Cerebellar nuclear complex (tissue), 1 donor: ENCODE data around the gene C2orf69.
A peak's percentile ranks its signal among the peaks of the same experiment; 100 is the strongest.

Source experiments
- DNase-seq, 2 experiments: peaks; one replicate each; lab custom pipeline; 2025; lab: John Stamatoyannopoulos, UW

C2orf69 gene

GRCh38 chr2:199914372-199914958 is 3.4 kb downstream of the C2orf69 start:
- no peak for DNase-seq

GRCh38 chr2:199916980-199917379 is 5.9 kb downstream of the C2orf69 start:
- no peak for DNase-seq

- no peak for DNase-seq
Observed at GRCh38 chr2:199922856-199923255, 11.8 kb downstream of the C2orf69 start.

- DNase-seq, result no peak
Observed at GRCh38 chr2:199923924-199924323, 12.8 kb downstream of the C2orf69 start.

GRCh38 chr2:199926806-199927205 is 15.7 kb downstream of the C2orf69 start:
- DNase-seq, result no peak

GRCh38 chr2:199928226-199928625 is 17.1 kb downstream of the C2orf69 start:
- DNase-seq, result no peak

- DNase-seq, result no peak
Observed at GRCh38 chr2:199928626-199929025, 17.5 kb downstream of the C2orf69 start.

GRCh38 chr2:199929262-199929661 is 18.2 kb downstream of the C2orf69 start:
- no peak for DNase-seq

- no peak for DNase-seq
Observed at GRCh38 chr2:199932312-199932855, 21.3 kb downstream of the C2orf69 start.

- DNase-seq, result no peak
Observed at GRCh38 chr2:199933466-199933865, 22.4 kb downstream of the C2orf69 start.

GRCh38 chr2:199936554-199936953 is 25.5 kb downstream of the C2orf69 start:
- no peak for DNase-seq

- no peak for DNase-seq
Observed at GRCh38 chr2:199940373-199940772, 29.3 kb downstream of the C2orf69 start.

- DNase-seq, result no peak
Observed at GRCh38 chr2:199943373-199943772, 32.3 kb downstream of the C2orf69 start.

- no peak for DNase-seq
Observed at GRCh38 chr2:199946196-199946595, 35.1 kb downstream of the C2orf69 start.

- no peak for DNase-seq
Observed at GRCh38 chr2:199946836-199947235, 35.7 kb downstream of the C2orf69 start.

GRCh38 chr2:199950396-199950795 is 39.3 kb downstream of the C2orf69 start:
- no peak for DNase-seq

GRCh38 chr2:199951023-199951422 is 39.9 kb downstream of the C2orf69 start:
- no peak for DNase-seq

- peak in 1 of 2 experiments; percentile 57 for DNase-seq
Observed at GRCh38 chr2:199955007-199955338, 43.9 kb downstream of the C2orf69 start.

GRCh38 chr2:199955339-199956061 is 44.4 kb downstream of the C2orf69 start, which contains the start of the genes MAIP1 and TYW5:
Gene MAIP1 (plus strand): TSS chr2:199955582. CDS start chr2:199955799, 217 bp downstream.
Gene TYW5 (minus strand): TSS chr2:199955491. CDS start chr2:199955470, 21 bp downstream.
- DNase-seq, result peak; percentile 22 to 57

- DNase-seq, result no peak
Observed at GRCh38 chr2:199956062-199956380, 44.9 kb downstream of the C2orf69 start.

GRCh38 chr2:199958014-199958413 is 46.9 kb downstream of the C2orf69 start:
- no peak for DNase-seq

- no peak for DNase-seq
Observed at GRCh38 chr2:199962203-199962602, 51.1 kb downstream of the C2orf69 start.

GRCh38 chr2:199966405-199966804 is 55.3 kb downstream of the C2orf69 start:
- DNase-seq, result no peak

- DNase-seq, result no peak
Observed at GRCh38 chr2:199966976-199967375, 55.9 kb downstream of the C2orf69 start.
